Esophagus muscularis mucosa (tissue), 4 donors: ENCODE data around the gene COX17.

ENCODE experiments used
- EP300 ChIP-seq: sonication (generic); formaldehyde crosslinking; IDR thresholded peaks from one replicate; pipeline ENCODE4 v1.6.1; 2017; ENCODE audit warnings: antibody characterized with exemption
- POLR2A ChIP-seq: fragments of 450-650 bp; IDR thresholded peaks from one replicate; pipeline ENCODE4 v1.6.1; 2017; ENCODE audit warnings: antibody characterized with exemption, moderate library complexity, mild to moderate bottlenecking, low read depth
- POLR2AphosphoS5 ChIP-seq, 2 donors: sonication (generic); formaldehyde crosslinking; IDR thresholded peaks; one replicate each; pipeline ENCODE4 v1.6.1; 2017; ENCODE audit warnings: antibody characterized with exemption in 2 of 2
- TF ChIP-seq, protein P1 (sequence below), 3 experiments: fragments of 200-600 bp in 2 of 3; fragments of 450-650 bp in 1 of 3; sonication (generic) in 2 of 3; IDR thresholded peaks; one replicate each; pipeline ENCODE4 v1.5.1; 2017 to 2019; ENCODE audit warnings: antibody characterized with exemption in 3 of 3, mild to moderate bottlenecking in 2 of 3, moderate library complexity in 1 of 3

DNA sequence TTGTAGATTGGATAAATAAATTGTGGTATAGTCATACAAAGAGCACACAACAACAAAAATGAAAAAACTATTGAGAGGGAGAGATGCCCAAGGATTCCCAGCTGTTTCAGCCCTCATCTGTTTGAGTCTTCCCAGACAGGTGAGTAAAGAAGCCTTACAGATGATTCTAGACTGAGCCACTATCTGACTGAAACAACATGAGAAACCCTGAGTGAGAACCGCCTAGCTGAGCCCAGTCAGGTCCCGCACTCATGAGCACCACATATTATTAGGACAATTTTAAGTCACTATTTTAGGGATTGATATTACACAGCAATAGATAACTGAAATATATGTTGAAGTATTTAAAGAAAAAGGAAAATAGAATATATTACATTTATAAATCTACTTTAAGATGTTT is 35.8 kb downstream of the COX17 start:
- TF ChIP-seq, protein P1, sequence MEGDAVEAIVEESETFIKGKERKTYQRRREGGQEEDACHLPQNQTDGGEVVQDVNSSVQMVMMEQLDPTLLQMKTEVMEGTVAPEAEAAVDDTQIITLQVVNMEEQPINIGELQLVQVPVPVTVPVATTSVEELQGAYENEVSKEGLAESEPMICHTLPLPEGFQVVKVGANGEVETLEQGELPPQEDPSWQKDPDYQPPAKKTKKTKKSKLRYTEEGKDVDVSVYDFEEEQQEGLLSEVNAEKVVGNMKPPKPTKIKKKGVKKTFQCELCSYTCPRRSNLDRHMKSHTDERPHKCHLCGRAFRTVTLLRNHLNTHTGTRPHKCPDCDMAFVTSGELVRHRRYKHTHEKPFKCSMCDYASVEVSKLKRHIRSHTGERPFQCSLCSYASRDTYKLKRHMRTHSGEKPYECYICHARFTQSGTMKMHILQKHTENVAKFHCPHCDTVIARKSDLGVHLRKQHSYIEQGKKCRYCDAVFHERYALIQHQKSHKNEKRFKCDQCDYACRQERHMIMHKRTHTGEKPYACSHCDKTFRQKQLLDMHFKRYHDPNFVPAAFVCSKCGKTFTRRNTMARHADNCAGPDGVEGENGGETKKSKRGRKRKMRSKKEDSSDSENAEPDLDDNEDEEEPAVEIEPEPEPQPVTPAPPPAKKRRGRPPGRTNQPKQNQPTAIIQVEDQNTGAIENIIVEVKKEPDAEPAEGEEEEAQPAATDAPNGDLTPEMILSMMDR (IDR thresholded peaks at IDR 0.05) = no peak
- no peak for TF ChIP-seq POLR2A
- no peak for TF ChIP-seq POLR2AphosphoS5 (IDR thresholded peaks at IDR 0.05)
- no peak for TF ChIP-seq EP300
